HG02588 (cell line): Measurements from ENCODE around the gene NACC2.
"Not testable (repeated sequence)": the region's sequence is repeated elsewhere in the genome, so short reads cannot be mapped to it uniquely, and the experiment has no call there.

Source experiments
- ATAC-seq: cut with Tn5 transposase; IDR thresholded peaks from one replicate; pipeline ENCODE4 v1.9.1; 2021; ENCODE audit warnings: mild to moderate bottlenecking, moderate library complexity; ENCODE audit not compliant: unreplicated experiment

Gene NACC2

GRCh38 chr9:136111190-136111589, 16.1 kb upstream of the NACC2 start:
- ATAC-seq = no peak

- peak; percentile 1 for ATAC-seq
These were observed 15.3 kb upstream of the NACC2 start for GRCh38 chr9:136110082-136111061.

GRCh38 chr9:136109351-136110081, 14.4 kb upstream of the NACC2 start:
- ATAC-seq = peak; percentile 76

DNA sequence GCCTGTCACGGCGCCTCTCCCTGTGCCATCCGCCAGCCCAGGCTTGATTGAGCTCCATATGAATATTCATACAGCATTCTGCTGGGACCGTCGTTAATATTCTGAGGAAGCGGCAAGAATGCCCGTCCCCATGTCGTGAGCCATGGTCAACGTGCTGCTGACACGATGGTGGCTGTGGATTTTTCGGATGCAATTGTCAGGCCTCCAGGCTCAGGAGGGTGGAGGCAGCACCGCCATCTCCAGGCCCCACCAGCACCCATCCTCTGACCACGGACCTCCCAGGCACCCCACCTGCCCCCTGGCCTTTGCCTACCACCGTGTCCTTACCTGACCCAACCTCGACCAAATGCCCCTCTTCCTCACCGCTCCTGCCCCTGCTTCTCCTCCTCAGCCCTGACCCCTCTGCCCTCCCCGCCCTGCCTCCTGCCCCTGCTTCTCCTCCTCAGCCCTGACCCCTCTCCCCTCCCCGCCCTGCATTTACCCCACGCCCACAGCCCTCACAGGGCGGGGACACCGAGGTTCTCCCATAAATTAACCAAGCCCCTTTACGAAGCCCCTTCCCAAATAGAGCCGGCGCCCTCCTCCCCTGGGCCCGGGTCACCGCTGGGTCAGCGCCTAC, 13.7 kb upstream of the NACC2 start:
- ATAC-seq = no peak

GRCh38 chr9:136107953-136108647, 13.0 kb upstream of the NACC2 start:
- no peak for ATAC-seq

DNA sequence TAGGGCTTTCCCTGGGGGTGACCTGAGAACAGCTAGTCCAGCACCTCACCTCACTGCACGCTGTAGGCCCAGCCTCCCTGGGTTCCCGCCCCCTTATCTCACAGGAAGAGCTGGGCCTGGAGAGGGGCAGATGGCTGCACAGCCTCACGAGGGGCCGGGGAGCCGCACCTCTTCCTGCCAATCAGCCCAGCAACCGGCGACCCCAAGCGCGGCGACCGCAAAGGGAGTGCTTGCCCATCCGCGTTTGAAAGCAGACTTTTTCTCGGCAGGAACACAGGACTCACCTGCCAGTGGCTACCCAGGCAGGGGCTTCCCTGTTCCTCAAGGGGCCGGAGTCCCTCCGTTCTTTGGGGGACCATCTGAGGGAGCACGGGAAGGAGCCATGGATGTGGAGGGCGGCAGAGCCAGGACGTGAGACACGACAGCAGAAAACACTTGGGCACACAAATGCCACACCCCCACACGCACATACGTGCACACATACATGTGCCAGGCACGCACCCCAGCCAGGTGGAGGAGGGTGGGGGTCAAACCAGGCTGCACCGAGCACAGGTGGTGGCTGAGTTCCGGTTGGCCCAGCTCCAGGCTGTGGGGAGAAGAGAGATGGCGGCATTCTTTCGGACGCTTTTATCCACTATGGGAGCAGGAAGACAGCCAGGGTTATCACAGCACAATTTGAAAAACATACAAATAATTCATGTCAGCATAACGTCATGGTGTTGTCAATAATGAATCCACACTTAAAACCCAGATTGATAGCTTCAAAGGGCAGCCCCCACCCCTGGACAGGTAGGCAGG, 12.3 kb upstream of the NACC2 start:
- no peak for ATAC-seq

DNA sequence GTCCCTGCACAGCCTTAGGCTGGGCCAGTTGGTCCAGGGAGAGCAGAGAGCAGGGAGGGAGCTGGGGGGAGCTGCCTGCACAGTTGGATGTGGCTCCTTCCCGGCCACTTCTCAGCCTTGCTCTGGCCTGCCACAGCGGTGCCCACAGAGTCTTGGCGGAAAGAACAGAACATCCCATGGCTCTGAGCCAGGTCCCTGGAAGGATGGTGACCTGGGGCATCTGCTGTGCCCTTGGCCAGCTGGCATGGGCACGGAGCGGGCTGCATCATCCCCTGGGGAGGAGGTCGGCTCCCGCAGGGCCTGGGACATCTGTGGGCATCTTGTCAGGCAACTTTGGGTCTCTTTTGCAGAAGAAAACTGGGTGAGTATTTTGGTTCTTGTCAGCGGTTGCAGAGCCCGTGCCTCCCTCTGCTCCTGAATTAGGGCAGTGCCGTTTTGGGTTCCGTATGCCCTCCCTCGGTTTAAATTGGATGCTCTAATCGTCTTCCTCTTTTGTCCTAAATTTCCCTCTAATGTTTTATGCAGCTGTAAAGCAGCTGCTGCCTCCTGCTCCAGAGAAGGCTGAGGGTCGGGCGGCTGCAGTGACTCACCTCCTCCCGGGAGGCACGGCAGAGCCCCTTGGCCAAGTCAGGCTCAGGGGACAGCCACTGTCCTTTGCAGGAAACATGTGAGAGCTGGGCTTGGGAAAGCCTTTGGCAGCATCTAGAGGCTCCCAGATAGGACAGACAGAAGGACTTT, 10.5 kb upstream of the NACC2 start:
- ATAC-seq = no peak

DNA sequence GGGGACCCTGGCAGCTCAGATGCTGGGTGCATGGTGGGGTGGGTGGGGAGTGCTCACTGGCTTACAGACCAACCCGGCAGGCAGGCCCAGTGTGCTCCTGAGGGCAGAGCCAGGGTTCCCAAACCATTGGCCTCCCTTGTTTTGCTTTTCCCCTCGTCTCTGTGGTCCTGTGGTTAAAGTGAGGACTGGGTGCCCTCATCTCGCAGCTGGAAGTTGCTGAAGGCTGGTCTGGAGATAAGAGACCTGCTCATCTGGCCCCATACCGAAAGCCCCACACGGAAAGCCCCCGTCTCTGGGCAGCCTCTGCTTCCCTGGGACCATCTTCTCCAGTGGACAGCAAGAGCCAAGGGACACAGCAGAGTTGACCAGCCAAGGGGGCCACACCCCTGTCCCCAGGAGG, 9.8 kb upstream of the NACC2 start:
- no peak for ATAC-seq

GRCh38 chr9:136104488-136104800, 9.4 kb upstream of the NACC2 start:
- no peak for ATAC-seq

DNA sequence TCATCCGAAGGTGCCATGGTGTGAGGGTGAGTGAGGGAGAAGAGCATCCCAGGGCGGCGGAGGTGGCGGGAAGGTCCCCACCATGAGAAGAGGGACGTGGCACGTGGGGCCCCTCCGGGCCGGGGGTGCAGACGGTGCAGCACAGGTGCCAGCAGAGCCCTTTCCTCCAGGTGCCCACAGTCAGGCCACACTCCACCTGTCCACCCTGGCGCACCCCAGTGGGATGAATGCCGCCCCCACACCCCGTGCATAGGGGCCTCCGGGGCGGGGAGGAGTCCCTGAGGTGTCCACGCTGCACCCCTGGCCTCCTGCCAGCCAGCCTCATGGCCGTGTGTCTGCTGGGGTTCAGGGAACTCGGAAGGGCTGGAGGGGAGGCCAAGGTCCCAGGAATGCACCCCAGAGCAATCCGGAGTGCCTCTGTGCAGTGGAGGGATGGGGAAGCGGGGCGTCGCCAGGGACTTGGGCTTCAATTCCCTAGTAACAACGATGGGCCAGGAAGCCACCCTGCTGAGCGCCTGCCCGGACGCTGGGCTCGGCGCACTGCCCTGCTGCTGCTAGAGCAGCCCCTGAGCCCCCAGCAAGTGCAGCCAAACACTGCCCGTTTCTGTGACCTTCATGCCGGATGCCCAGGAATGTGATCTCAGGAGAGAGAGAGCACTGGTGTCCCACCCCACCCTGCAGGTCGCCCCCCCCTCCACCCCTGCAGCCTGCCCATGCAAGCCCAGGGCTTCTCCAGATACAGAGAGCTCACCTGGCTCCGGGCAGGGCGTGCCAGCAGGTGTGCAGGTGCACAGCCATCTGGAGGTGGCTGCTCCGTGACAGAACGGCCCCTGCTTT, 8.8 kb upstream of the NACC2 start:
- ATAC-seq = no peak

DNA sequence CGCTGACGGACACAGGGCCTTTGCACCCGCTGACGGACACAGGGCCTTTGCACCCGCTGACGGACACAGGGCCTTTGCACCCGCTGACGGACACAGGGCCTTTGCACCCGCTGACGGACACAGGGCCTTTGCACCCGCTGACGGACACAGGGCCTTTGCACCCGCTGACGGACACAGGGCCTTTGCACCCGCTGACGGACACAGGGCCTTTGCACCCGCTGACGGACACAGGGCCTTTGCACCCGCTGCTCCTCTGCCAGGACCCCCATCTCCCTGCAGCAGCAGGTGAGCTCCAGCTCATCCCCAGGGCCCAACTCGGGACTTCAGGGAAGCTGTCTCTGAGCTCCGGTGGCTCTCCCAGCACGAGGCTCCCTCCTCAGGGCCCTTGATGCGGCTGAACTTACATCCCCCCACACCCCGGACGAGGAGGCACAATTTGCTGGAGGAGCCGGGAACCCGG, 6.6 kb upstream of the NACC2 start:
- ATAC-seq = not testable (repeated sequence)

- ATAC-seq = no peak
These were observed 5.9 kb upstream of the NACC2 start for GRCh38 chr9:136100700-136101614.

DNA sequence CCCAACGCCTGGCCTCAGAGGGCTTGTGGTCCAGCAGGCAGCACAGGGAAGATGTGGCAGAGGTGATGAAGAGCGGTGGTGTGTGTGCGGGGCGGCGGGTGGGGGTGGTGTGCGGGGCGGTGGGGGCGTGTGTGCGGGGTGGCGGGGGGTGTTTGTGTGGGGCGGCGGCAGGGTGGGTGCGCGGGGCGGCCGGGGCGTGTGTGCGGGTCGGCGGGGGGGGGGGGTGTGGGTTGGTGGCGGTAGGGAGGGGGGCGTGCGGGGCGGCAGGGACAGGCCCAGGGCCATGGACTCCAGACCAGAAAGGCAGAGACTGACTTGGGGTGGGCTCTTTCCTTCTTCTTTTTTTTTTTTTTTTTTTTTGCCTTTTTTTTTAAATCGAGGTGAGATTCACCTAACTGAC, 4.5 kb upstream of the NACC2 start:
- no peak for ATAC-seq

DNA sequence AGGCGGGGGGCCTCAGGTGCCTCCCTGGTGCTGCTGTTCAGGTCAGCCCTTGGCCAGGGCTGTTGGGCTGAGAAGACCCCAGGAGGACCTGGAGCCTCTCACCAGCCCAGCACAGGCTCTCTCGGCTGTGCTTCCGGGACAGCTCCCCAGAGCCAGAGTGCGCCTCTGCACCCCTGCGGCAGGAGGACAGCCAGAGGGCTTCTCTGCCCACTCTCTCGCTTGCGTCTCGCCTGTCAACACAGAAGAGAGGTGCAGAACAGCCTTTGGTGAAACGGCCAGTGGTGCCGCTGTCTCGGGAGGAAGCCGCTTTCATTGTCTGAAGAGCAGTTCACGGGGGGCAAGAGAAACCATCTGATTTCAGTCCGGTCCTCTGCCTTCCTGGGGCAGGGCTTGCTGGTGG, 3.8 kb upstream of the NACC2 start:
- ATAC-seq = no peak

GRCh38 chr9:136098210-136098609, 3.1 kb upstream of the NACC2 start:
- ATAC-seq = no peak

DNA sequence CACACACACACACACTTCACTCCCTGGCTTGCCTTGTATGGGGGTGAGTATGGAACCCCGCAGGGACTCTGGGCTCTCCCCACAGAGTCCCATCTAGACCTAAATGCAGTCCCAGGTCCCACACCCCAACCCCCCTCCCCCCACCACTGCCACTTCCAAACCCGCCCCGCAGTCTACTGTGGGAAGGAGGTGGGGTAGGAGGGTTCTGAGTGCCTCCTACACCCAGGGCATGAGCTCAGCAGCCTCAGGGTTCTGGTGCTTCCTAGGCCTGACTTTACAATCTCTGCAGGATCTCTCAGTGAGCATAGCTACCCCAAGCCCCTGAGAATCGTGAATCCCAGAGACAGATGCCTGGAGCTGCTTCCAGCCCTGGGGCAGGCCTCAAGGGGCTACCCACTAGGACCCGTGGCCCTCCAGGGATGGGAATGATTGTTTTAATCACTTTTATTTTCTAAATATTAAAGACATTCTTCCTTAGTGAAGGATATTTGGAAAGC, 1.5 kb upstream of the NACC2 start:
- no peak for ATAC-seq
